Measurements from ENCODE around the gene CST9. TPM values are rescaled to one million over a fixed set of nuclear protein-coding genes. Genes with fewer than 3 reads are reported as not detected.

Gene CST9
- total and polyA plus RNA-seq, 2 of the 13 experiments (the other 11 are each of a cell fraction or from before 2014, with no cell fraction given): 0.07 TPM; not detected in 1

- no peak for TF ChIP-seq DMTF1 (CRISPR knock-in tag; IDR thresholded peaks at IDR 0.05)
- TF ChIP-seq ZNF709 (CRISPR knock-in tag; IDR thresholded peaks at IDR 0.05): no peak
- peak; percentile 84; the same call in 1 of the 2 replicates for TF ChIP-seq CBX5 (CRISPR knock-in tag; IDR thresholded peaks at IDR 0.05; ENCODE audit: borderline replicate concordance)
- TF ChIP-seq MLXIP (CRISPR knock-in tag; IDR thresholded peaks at IDR 0.05; ENCODE audit: borderline replicate concordance): no peak
- no peak for TF ChIP-seq GATA4 (IDR thresholded peaks at IDR 0.05; ENCODE audit: borderline replicate concordance, low read depth)
- TF ChIP-seq GMEB1 (CRISPR knock-in tag; IDR thresholded peaks at IDR 0.05; ENCODE audit: borderline replicate concordance): no peak
- TF ChIP-seq ZNF589 (CRISPR knock-in tag; conservative IDR thresholded peaks at IDR 0.05): 0 out of 2 replicates have a peak, but pooled peaks have one; percentile 69
- TF ChIP-seq NFATC3 (CRISPR knock-in tag; IDR thresholded peaks at IDR 0.05): no peak
- no peak for TF ChIP-seq ZNF790 (CRISPR knock-in tag; IDR thresholded peaks at IDR 0.05; ENCODE audit: borderline replicate concordance)
- no peak; the same call in 1 of the 2 replicates for TF ChIP-seq RXRA (CRISPR knock-in tag; IDR thresholded peaks at IDR 0.05)
- TF ChIP-seq TP53 (CRISPR knock-in tag; conservative IDR thresholded peaks at IDR 0.05): no peak
- no peak; the same call in 1 of the 2 replicates for TF ChIP-seq SALL2 (CRISPR knock-in tag; IDR thresholded peaks at IDR 0.05)
- TF ChIP-seq RNF219 (CRISPR knock-in tag; IDR thresholded peaks at IDR 0.05): 0 out of 2 replicates have a peak, but pooled peaks have one; percentile 37
- TF ChIP-seq ETV5 (CRISPR knock-in tag; IDR thresholded peaks at IDR 0.05; ENCODE audit: borderline replicate concordance): no peak
- no peak for TF ChIP-seq ZNF503 (CRISPR knock-in tag; IDR thresholded peaks at IDR 0.05)
These were observed 24.1 kb upstream of the CST9 start (continued) for GRCh38 chr20:23629542-23630391.

Data from HepG2 (cell line).